Activated CD4-positive, alpha-beta T cell treated with anti-CD3 and anti-CD28 coated beads, Interleukin-10, Interleukin-2, amounts not matched to agents 100 ng/mL and 50 ng/mL, durations not matched to agents 16 hours and 8 hours (primary cell): ENCODE data around the gene PPFIA4.

Source experiments
- DNase-seq: peaks from one replicate; pipeline ENCODE4 v3.0.0-alpha.2; 2020

PPFIA4 gene

GRCh38 chr1:203041351-203041932 is 15.2 kb downstream of the PPFIA4 start:
- no peak for DNase-seq

DNA sequence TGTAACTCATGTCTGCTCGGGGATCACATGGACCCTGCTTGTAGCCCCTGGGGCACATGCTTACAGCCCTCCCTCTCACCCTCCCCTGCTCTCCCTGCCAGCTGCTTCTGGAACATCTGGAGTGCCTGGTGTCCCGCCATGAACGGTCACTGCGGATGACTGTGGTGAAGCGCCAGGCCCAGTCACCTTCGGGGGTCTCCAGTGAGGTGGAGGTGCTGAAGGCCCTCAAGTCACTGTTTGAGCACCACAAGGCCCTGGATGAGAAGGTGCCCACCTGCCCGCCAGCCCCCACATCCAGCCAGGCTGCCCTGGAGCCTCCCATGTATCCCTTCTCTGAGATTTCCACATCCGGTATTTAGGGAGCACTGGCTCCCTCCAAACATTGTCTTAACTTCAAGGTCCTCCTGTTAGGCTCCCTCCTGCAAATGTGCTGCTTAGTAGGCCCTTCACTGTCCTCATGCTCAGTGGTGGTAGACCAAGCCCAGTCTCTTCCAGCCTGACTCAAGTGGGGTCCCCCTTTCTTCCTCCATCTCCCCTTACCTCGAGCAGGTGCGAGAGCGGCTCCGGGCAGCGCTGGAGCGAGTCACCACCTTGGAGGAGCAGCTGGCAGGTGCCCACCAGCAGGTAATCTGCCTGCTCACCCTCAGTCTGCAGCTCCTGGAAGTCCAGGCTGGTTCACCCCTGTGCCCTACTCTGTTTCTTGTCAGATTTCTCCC is 17.7 kb downstream of the PPFIA4 start:
- DNase-seq: no peak

- DNase-seq: no peak
Observed at GRCh38 chr1:203044546-203045250, 18.4 kb downstream of the PPFIA4 start.

- no peak for DNase-seq
Observed at GRCh38 chr1:203045336-203045735, 19.0 kb downstream of the PPFIA4 start.

- DNase-seq: no peak
Observed at GRCh38 chr1:203045821-203046594, 19.7 kb downstream of the PPFIA4 start.

DNA sequence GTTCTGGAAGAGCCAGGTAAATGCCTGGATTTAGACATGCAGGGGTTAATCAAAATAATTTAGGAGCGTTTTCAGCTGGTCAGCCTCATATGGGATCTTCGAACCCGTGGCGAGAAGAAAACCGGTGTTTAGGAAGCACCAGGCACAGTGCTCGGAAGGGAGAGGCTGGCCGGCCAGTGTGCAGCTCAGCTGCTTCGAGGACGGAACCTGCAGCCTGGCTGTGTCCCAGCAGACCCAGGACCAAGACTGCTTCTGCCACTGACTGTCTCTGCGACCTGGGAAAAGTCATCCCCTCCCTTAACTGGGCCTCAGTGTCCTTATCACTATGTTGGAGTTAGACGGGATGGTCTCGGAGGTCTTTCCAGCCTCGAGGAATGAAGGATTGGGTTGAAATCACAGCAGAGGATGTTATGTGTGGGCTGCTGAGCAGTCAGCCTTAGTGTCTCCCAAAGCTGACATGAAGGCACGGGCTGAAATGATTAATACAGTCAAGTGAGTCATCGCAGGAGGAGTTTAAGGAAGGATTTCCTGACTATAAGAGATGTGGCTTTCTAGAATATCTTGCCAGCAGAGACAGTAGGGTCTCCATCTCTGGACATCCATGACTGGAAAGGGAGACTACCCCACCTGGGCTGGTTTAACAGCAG is 20.8 kb downstream of the PPFIA4 start:
- peak; percentile 18 for DNase-seq

DNA sequence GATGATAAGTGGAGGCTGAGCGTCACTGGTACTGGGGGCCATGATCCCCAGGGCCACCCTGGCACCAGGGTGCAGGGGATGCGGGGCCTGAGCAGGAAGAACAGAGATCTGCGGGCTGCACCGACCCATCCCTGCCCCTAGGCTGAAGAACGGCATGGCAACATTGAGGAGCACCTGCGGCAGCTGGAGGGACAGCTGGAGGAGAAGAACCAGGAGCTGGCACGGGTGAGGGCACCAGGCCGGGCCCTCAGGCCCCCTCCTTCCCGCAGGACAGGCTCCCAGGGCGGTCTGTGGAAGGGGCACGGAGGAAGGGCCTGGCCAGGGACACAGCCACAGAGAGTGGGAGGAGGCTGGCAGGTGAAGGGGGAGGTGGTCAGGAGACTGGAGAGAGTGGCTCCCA is 21.8 kb downstream of the PPFIA4 start:
- no peak for DNase-seq

DNA sequence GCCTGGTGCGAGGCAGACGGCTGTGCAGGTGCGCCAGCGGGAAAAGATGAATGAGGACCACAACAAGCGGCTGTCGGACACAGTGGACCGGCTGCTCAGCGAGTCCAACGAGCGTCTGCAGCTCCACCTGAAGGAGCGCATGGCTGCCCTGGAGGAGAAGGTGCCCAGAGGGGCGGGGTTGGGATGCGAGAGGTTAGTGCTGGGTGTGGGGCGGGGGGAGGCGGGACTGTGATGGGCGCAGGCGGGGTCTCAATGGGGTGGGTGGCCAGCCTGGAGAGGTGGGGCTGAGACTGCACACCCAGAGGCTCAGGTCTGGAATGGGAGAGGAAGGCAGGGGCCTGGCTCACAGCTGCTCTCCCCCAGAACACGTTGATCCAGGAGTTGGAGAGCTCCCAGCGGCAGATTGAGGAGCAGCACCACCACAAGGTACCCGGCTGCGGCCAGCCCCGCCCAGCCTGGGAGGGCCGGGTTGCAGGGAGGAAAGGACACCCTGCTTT is 22.3 kb downstream of the PPFIA4 start:
- DNase-seq: no peak

- DNase-seq: no peak
Observed at GRCh38 chr1:203049077-203049476, 22.8 kb downstream of the PPFIA4 start.

- DNase-seq: no peak
Observed at GRCh38 chr1:203049576-203050180, 23.4 kb downstream of the PPFIA4 start.

- no peak for DNase-seq
Observed at GRCh38 chr1:203050826-203051225, 24.5 kb downstream of the PPFIA4 start.

DNA sequence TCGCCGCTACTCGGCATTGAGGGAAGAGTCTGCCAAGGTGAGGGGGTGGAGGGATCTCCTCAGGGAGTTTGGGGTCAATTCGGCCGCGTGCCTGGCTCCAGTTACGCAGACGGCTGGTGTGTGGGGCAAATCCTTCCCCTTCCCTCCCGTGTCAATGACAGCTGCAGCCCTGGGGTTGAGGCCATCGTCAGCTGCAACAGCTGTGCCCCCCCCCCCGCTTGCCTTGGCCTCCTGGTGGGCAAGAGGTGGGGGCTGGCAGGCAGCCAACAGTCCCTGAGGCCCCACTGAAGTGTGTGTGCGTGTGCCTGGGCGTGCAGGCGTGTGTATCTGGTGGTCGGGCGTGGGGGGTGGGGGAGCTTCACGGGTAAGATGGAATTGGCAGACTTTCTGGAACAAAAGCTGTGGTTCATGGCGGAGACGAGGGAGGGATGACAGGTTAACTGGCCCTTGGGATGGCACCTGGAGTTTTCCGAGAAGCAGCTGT is 25.6 kb downstream of the PPFIA4 start:
- no peak for DNase-seq

- DNase-seq: no peak
Observed at GRCh38 chr1:203052601-203053000, 26.3 kb downstream of the PPFIA4 start.

DNA sequence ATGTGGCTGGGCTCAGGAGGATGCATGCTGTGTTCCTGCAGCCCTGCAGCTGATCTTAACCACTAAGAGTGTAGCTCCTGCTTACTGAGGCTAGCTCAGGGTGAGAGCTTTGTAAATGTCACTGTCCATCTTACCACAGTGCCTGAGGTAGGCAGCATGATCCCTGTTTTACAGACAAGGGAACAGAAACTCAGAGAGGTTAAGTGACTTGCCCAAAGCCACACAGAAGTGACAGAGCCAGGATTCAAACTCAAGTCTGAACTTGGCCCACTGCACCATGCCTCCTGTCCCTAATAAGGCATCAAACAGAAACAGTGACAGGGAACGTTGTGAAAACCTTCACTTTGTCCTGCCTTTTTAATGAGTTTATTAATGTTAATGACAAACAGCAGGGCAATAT is 27.9 kb downstream of the PPFIA4 start:
- DNase-seq: no peak

- no peak for DNase-seq
Observed at GRCh38 chr1:203054642-203055041, 28.4 kb downstream of the PPFIA4 start.

- DNase-seq: no peak
Observed at GRCh38 chr1:203055161-203055799, 29.0 kb downstream of the PPFIA4 start.

- DNase-seq: no peak
Observed at GRCh38 chr1:203056012-203056411, 29.7 kb downstream of the PPFIA4 start.

DNA sequence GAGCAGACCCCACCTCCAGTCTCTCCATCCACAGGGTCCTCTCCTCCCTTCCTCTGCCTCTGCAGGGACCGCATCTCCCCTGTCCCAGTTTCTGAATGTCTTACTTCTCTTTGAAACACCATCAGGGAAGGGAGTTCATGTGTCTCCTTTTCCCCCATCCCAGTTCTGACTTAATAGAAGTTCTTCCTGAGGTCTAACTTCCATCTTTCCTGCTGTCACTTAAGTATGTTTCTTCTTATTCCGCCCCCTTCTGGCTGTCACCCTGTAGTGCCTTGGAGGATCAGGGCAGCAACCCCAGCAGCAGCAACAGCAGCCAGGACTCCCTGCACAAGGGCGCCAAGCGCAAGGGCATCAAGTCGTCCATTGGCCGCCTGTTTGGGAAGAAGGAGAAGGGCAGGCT is 30.2 kb downstream of the PPFIA4 start:
- DNase-seq: no peak

DNA sequence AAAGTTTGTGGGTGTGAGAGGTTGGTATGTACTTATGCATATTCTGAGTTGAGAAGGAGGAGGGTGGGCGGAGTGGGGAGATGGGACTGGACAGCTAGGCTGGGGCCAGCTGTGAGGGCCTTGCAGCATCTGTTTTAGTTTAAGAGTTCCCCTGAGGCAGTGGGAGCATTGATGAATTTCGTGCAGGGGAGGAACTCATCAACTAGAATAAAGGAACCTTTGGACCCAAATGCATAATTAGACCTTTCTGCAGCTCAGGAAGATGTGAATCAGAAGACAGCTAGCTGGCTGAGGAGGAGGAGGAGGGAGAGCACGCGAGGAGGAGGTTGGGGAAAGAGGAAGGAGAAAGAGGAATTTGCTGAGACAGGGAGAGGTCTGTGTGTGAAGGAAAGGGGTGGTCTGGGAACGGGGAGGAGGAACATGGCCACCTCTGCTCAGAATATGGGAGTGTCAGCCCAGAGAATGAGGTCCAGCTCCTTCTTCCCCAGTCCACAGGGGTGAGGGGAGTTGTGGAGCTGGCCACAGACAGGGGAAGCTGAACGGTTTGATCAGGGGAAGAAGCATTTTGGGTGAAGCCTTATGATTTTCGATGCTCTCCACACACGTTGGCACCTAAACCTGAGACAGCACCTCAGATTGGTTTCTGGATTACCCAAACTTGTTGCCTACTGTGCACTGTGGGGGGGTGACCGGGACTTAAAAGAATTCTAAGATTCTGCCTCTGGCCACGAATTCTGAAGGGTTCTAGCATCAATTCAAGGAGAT is 31.8 kb downstream of the PPFIA4 start:
- DNase-seq: no peak

GRCh38 chr1:203058676-203058935 is 32.3 kb downstream of the PPFIA4 start:
- DNase-seq: no peak

DNA sequence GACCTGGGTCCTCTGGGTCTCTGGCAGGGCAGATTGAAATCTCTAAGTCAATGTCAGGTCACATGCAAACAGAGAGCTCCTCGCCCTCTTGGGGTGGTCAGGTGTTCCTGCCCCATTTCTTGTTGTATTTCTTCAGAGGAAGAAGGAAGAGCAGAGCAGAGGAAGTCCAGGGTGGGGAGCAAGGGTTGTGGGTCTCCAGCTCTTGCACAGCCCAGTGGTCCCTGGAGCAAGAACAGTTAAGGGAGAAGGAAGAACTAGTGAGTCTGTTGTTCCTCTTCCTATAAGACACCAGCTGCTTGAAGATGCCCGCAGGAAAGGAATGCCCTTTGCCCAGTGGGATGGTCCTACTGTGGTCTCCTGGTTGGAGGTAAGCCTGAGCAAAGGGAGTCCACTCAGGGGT is 33.2 kb downstream of the PPFIA4 start:
- no peak for DNase-seq
